Purkinje cell (primary cell): ENCODE measurements around the gene FCGR1A. TPM values are rescaled to one million over a fixed set of nuclear protein-coding genes. Genes with fewer than 3 reads are reported as not detected.

Source experiments
- polyA plus RNA-seq: library from polyadenylated mRNA; unstranded; fragments of >200 nt; fragmentation: Nextera tagmentation; gene quantifications from 2 replicates; pipeline ENCODE4 v1.2.1, GENCODE V29; 2014

FCGR1A gene
- polyA plus RNA-seq, result 0.71 TPM in 1 of 2 replicates, not detected in the other

GRCh38 chr1:149782600-149782999 is at the start of gene FCGR1A:
Gene FCGR1A, plus strand, starts transcription at chr1:149782694. Its CDS starts 50 bp downstream, at chr1:149782744.

Other genes with a start within 250 kb of the FCGR1A start
- not detected in 2 replicates for gene PPIAL4C, start 198.8 kb upstream of the FCGR1A start, polyA plus RNA-seq
- 2.4 and 8.4 TPM in 2 replicates for gene BOLA1, start 116.9 kb downstream of the FCGR1A start, polyA plus RNA-seq
- gene SV2A, start 135.2 kb downstream of the FCGR1A start, polyA plus RNA-seq, result 61.6 and 65.2 TPM in 2 replicates
- 6.4 and 9.4 TPM in 2 replicates for gene SF3B4, start 145.1 kb downstream of the FCGR1A start, polyA plus RNA-seq
- 2.3 and 2.7 TPM in 2 replicates for gene MTMR11, start 154.2 kb downstream of the FCGR1A start, polyA plus RNA-seq
- gene OTUD7B, start 228.0 kb downstream of the FCGR1A start, polyA plus RNA-seq, result 3.5 and 3.9 TPM in 2 replicates